ENCODE data around the gene DAZAP1.

GRCh38 chr19:1460033-1460995, 52.9 kb downstream of the DAZAP1 start:
- TF ChIP-seq CTCF (IDR thresholded peaks at IDR 0.05) (no peak), POLR2A (IDR thresholded peaks at IDR 0.05) (no peak)

All from ovary (tissue), 3 donors.